Motor neuron (in vitro differentiated cells): ENCODE measurements around the gene PRUNE1. TPM values are rescaled to one million over a fixed set of nuclear protein-coding genes. Genes with fewer than 3 reads are reported as not detected.

Experiments used
- ATAC-seq, 8 experiments: fragments of 200-7000 bp; cut with Tn5 transposase; replicated peaks in 6 of 8; 2 replicates each; pipeline ENCODE4 v1.8.0; 2021; ENCODE audit warnings: mild to moderate bottlenecking in 8 of 8, moderate library complexity in 8 of 8
- H3K27ac ChIP-seq, 2 donors: fragments of 250-450 bp; sonication (Bioruptor Pico); 2 replicates each; pipeline ENCODE4 v1.9.0; 2021; ENCODE audit warnings: antibody characterized with exemption in 2 of 2, mild to moderate bottlenecking in 2 of 2, moderate library complexity in 1 of 2
- H3K4me1 ChIP-seq, 2 donors: fragments of 250-450 bp; sonication (Bioruptor Pico); replicated peaks in 1 of 2; 2 replicates each; pipeline ENCODE4 v1.6.1; 2021; ENCODE audit warnings: antibody characterized with exemption in 2 of 2, mild to moderate bottlenecking in 2 of 2, moderate library complexity in 1 of 2
- H3K4me3 ChIP-seq, 5 donors: fragments of 250-450 bp; sonication (Bioruptor Pico); 2 replicates each; pipeline ENCODE4 v1.9.0; 2021; ENCODE audit warnings: antibody characterized with exemption in 5 of 5, mild to moderate bottlenecking in 5 of 5, moderate library complexity in 4 of 5
- WGBS, 10 experiments: fragments of 450-650 bp; shearing (Covaris generic); methylation state at CpG; one replicate each; pipeline ENCODE4 v1.0.0; 2022; 5-methylcytosine and 5-hydroxymethylcytosine counted together
- in situ Hi-C, 9 experiments: fragments of 400-800 bp; cut with MboI; loops; one replicate each; pipeline ENCODE4 v1.15.0; 2021; ENCODE audit warnings: low sequenced_read_pairs in 9 of 9, low pct_unique_long_range_greater_than_20kb in 2 of 9; ENCODE audit not compliant: unreplicated experiment in 9 of 9
- total RNA-seq, 8 experiments: library from RNA; unstranded; fragments of 300-600 nt; gene quantifications; 2 replicates each; pipeline versions ENCODE4 v1.2.3 to v1.2.4, GENCODE V29; 2022

PRUNE1 gene
- total RNA-seq, 8 experiments from 2014 or later, result 10.5 to 30.2 (median 24.1) TPM

GRCh38 chr1:151013518-151013917 lies 5.3 kb downstream of the PRUNE1 start:
- peak in 1 of 8 experiments; percentile 7 for ATAC-seq
- in situ Hi-C loops, result no loop called here
- no peak overlapping the region for H3K27ac ChIP-seq

GRCh38 chr1:151024540-151025146 lies 16.4 kb downstream of the PRUNE1 start:
- 17 to 100% (median 53%) methylated on average over 1 to 5 of the region's 6 CpGs; no CpG with 5 or more reads in 4 of the 10 experiments for WGBS, 10 experiments
- in situ Hi-C loops, result no loop called here
- ATAC-seq, result peak; percentile 76 to 96 (median 86)

More at GRCh38 chr1:151013518-151013917, 5.3 kb downstream of the PRUNE1 start:
- peaks cover 7 to 8% of the 10 kb centered on the region in 2 donors for H3K4me1 ChIP-seq
- no peak overlapping the region for H3K4me3 ChIP-seq
- 60 to 100% (median 82%) methylated on average over 2 of the region's 2 CpGs; no CpG with 5 or more reads in 2 of the 10 experiments for WGBS, 10 experiments

GRCh38 chr1:151026460-151026859 lies 18.2 kb downstream of the PRUNE1 start:
- no peak for ATAC-seq
- in situ Hi-C loops, result no loop called here
- Histone ChIP-seq H3K27ac (no peak overlapping the region), H3K4me3 (no peak overlapping the region), H3K4me1 (no peaks in the 10 kb centered on the region)

More at GRCh38 chr1:151024540-151025146, 16.4 kb downstream of the PRUNE1 start:
- Histone ChIP-seq H3K4me1 (no peaks in the 10 kb centered on the region), H3K27ac (no peak overlapping the region), H3K4me3 (no peak overlapping the region)

GRCh38 chr1:151032164-151032563 lies 23.9 kb downstream of the PRUNE1 start:
- no peak for ATAC-seq
- WGBS, 10 experiments, result 90 to 100% (median 97%) methylated on average over 3 to 8 of the region's 8 CpGs
- in situ Hi-C loops, result no loop called here
- H3K27ac ChIP-seq, result no peak overlapping the region
- H3K4me1 ChIP-seq, result no peaks in the 10 kb centered on the region
- no peak overlapping the region for H3K4me3 ChIP-seq

- in situ Hi-C loops, result no loop called here
- whole genome bisulfite sequencing, 10 experiments, result 78 to 100% (median 84%) methylated on average over 1 to 3 of the region's 3 CpGs; no CpG with 5 or more reads in 3 of the 10 experiments
- H3K27ac ChIP-seq, result no peak overlapping the region
- H3K4me1 ChIP-seq, result no peaks in the 10 kb centered on the region
- ATAC-seq, result peak in 1 of 8 experiments; percentile 32
- H3K4me3 ChIP-seq, result no peak overlapping the region
These were observed 26.9 kb downstream of the PRUNE1 start for GRCh38 chr1:151035167-151035566.

GRCh38 chr1:151036356-151036755 lies 28.1 kb downstream of the PRUNE1 start, which contains the start of gene BNIPL:
TSS of gene BNIPL (plus strand) at chr1:151036586. CDS start at chr1:151036726, 140 bp downstream.
- 0 to 100% (median 35%) methylated on average over 1 to 2 of the region's 2 CpGs; no CpG with 5 or more reads in 6 of the 10 experiments for whole genome bisulfite sequencing, 10 experiments
- no peak for ATAC-seq
- Histone ChIP-seq H3K4me1 (no peaks in the 10 kb centered on the region), H3K4me3 (no peak within 1 kb of the TSS), H3K27ac (no peak within 1 kb of the TSS)
- in situ Hi-C loops, result no loop called here

GRCh38 chr1:151037032-151037431 lies 28.8 kb downstream of the PRUNE1 start:
- no peak for ATAC-seq
- Histone ChIP-seq H3K4me3 (no peak overlapping the region), H3K4me1 (no peaks in the 10 kb centered on the region), H3K27ac (no peak overlapping the region)
- 47 to 100% (median 77%) methylated on average over 1 to 6 of the region's 6 CpGs; no CpG with 5 or more reads in 2 of the 10 experiments for WGBS, 10 experiments
- in situ Hi-C loops, result no loop called here

- 43 to 100% (median 79%) methylated on average over 1 to 3 of the region's 3 CpGs; no CpG with 5 or more reads in 2 of the 10 experiments for WGBS, 10 experiments
- no peak overlapping the region for H3K4me3 ChIP-seq
These were observed 31.3 kb downstream of the PRUNE1 start for GRCh38 chr1:151039521-151039920.

GRCh38 chr1:151043163-151043562 lies 34.9 kb downstream of the PRUNE1 start:
- in situ Hi-C loops, result no loop called here
- Histone ChIP-seq H3K4me1 (peaks cover 2 to 4% of the 10 kb centered on the region in 2 donors), H3K27ac (no peak overlapping the region), H3K4me3 (no peak overlapping the region)
- no peak for ATAC-seq
- WGBS, 10 experiments, result 57 to 100% (median 100%) methylated on average over 1 of the region's 1 CpG; no CpG with 5 or more reads in 3 of the 10 experiments

More at GRCh38 chr1:151039521-151039920, 31.3 kb downstream of the PRUNE1 start:
- no peak for ATAC-seq
- Histone ChIP-seq H3K4me1 (no peaks in the 10 kb centered on the region), H3K27ac (no peak overlapping the region)
- in situ Hi-C loops, result no loop called here

GRCh38 chr1:151047591-151047924 lies 39.3 kb downstream of the PRUNE1 start, which contains the start of gene C1orf56:
TSS of gene C1orf56 (plus strand) at chr1:151047751. CDS start at chr1:151047848, 97 bp downstream.
- in situ Hi-C loops, result no loop called here
- H3K4me3 ChIP-seq, result peak within 1 kb of the TSS; percentile 58 to 82 (median 75)
- WGBS, 10 experiments, result 0 to 2% (median 0%) methylated on average over 1 to 20 of the region's 29 CpGs; no CpG with 5 or more reads in 4 of the 10 experiments
- peak within 1 kb of the TSS; percentile 96 for H3K27ac ChIP-seq
- ATAC-seq, result peak; percentile 63 to 85 (median 81)
- H3K4me1 ChIP-seq, result peaks cover 21 to 24% of the 10 kb centered on the region in 2 donors

- in situ Hi-C loops, result no loop called here
- H3K27ac ChIP-seq, result peak overlapping the region; percentile 96
- peaks cover 21 to 24% of the 10 kb centered on the region in 2 donors for H3K4me1 ChIP-seq
- WGBS, 10 experiments, result 0 to 8% (median 0%) methylated on average over 1 to 20 of the region's 48 CpGs; no CpG with 5 or more reads in 3 of the 10 experiments
- H3K4me3 ChIP-seq, result peak overlapping the region; percentile 58 to 82 (median 75)
- peak; percentile 71 to 83 (median 78) for ATAC-seq
These were observed 39.8 kb downstream of the PRUNE1 start for GRCh38 chr1:151047925-151048644.

GRCh38 chr1:151048645-151049032 lies 40.4 kb downstream of the PRUNE1 start:
- in situ Hi-C loops, result no loop called here
- H3K4me3 ChIP-seq, result peak overlapping the region; percentile 58 to 82 (median 75)
- peak overlapping the region; percentile 96 for H3K27ac ChIP-seq
- ATAC-seq, result no peak
- 0 to 100% (median 49%) methylated on average over 1 to 3 of the region's 3 CpGs; no CpG with 5 or more reads in 2 of the 10 experiments for WGBS, 10 experiments
- peaks cover 21 to 24% of the 10 kb centered on the region in 2 donors for H3K4me1 ChIP-seq

GRCh38 chr1:151049458-151049857 lies 41.2 kb downstream of the PRUNE1 start:
- in situ Hi-C loops, result no loop called here
- 78 to 100% (median 100%) methylated on average over 1 to 5 of the region's 5 CpGs; no CpG with 5 or more reads in 5 of the 10 experiments for WGBS, 10 experiments
- H3K4me3 ChIP-seq, result peak overlapping the region in 3 of 5 donors; percentile 1 to 78 (median 65)
- peaks cover 21 to 24% of the 10 kb centered on the region in 2 donors for H3K4me1 ChIP-seq
- H3K27ac ChIP-seq, result no peak overlapping the region
- ATAC-seq, result no peak
